CD4-positive, CD25-positive, alpha-beta regulatory T cell (primary cell): Measurements from ENCODE around the gene EPHB2. TPM values are rescaled to one million over a fixed set of nuclear protein-coding genes. Genes with fewer than 3 reads are reported as not detected.

Source experiments
- ATAC-seq, 2 donors: fragments of 150-1000 bp; cut with Tn5 transposase; one replicate each; pipeline ENCODE4 v1.10.0; 2021; ENCODE audit warnings: low read depth in 2 of 2, moderate number of reproducible peaks in 2 of 2, moderate library complexity in 1 of 2
- DNase-seq, 3 donors: peaks; one replicate each; pipeline versions ENCODE4 v3.0.0 to v3.0.0-alpha.2; 2012 to 2022; ENCODE audit warnings: mixed read lengths in 1 of 3
- H3K27ac ChIP-seq: one replicate; pipeline ENCODE4 v1.7.0; 2013; ENCODE audit warnings: mild to moderate bottlenecking, low read length; ENCODE audit not compliant: insufficient read depth, poor library complexity, severe bottlenecking
- H3K27me3 ChIP-seq: one replicate; pipeline ENCODE4 v1.7.0; 2013; ENCODE audit warnings: low read length; ENCODE audit not compliant: control insufficient read depth, insufficient read depth
- H3K36me3 ChIP-seq: one replicate; pipeline ENCODE4 v1.7.0; 2013; ENCODE audit warnings: mild to moderate bottlenecking, low read length, moderate library complexity; ENCODE audit not compliant: control insufficient read depth, insufficient read depth
- H3K4me1 ChIP-seq: 2 replicates; pipeline ENCODE4 v1.7.0; 2013; ENCODE audit warnings: mild to moderate bottlenecking, low read length; ENCODE audit not compliant: insufficient read depth, control insufficient read depth, poor library complexity, severe bottlenecking
- H3K4me3 ChIP-seq: one replicate; pipeline ENCODE4 v1.7.0; 2013; ENCODE audit warnings: low read depth, mild to moderate bottlenecking, low read length, moderate library complexity
- H3K9me3 ChIP-seq, 2 experiments: 1 replicate in 1 of 2; 2 replicates in 1 of 2; pipeline ENCODE4 v1.7.0; 2013; ENCODE audit warnings: low read length in 2 of 2, mild to moderate bottlenecking in 1 of 2, moderate library complexity in 1 of 2; ENCODE audit not compliant: control insufficient read depth in 2 of 2
- H3K27ac Mint-ChIP-seq, 3 donors: one replicate each; pipeline ENCODE4 v1.8.0; 2020 to 2022; ENCODE audit warnings: mild to moderate bottlenecking in 3 of 3, mixed read lengths in 3 of 3, moderate library complexity in 2 of 3
- H3K27me3 Mint-ChIP-seq: one replicate; pipeline ENCODE4 v1.8.0; 2022; ENCODE audit warnings: mild to moderate bottlenecking, mixed read lengths
- H3K36me3 Mint-ChIP-seq: one replicate; pipeline ENCODE4 v1.8.0; 2020; ENCODE audit warnings: mixed read lengths
- H3K4me1 Mint-ChIP-seq, 4 donors: one replicate each; pipeline ENCODE4 v1.8.0; 2020 to 2022; ENCODE audit warnings: mixed read lengths in 4 of 4, mild to moderate bottlenecking in 1 of 4
- H3K4me3 Mint-ChIP-seq, 4 donors: one replicate each; pipeline ENCODE4 v1.8.0; 2020 to 2022; ENCODE audit warnings: mild to moderate bottlenecking in 4 of 4, mixed read lengths in 4 of 4, moderate library complexity in 3 of 4
- H3K9me3 Mint-ChIP-seq, 7 donors: one replicate each; pipeline ENCODE4 v1.8.0; 2020 to 2022; ENCODE audit warnings: mixed read lengths in 7 of 7, mild to moderate bottlenecking in 3 of 7, moderate library complexity in 2 of 7
- polyA plus RNA-seq, 4 donors: library from polyadenylated mRNA; unstranded; fragments of 300-500 nt; fragmentation: Illumina TruSeq; gene quantifications; one replicate each; pipeline ENCODE4 v1.2.3, GENCODE V29; 2021
- total RNA-seq: library from RNA; stranded (reverse); gene quantifications from one replicate; pipeline ENCODE4 v1.2.3, GENCODE V29; 2022

EPHB2 gene
- total and polyA plus RNA-seq, 5 donors from 2014 or later, result not detected

DNA sequence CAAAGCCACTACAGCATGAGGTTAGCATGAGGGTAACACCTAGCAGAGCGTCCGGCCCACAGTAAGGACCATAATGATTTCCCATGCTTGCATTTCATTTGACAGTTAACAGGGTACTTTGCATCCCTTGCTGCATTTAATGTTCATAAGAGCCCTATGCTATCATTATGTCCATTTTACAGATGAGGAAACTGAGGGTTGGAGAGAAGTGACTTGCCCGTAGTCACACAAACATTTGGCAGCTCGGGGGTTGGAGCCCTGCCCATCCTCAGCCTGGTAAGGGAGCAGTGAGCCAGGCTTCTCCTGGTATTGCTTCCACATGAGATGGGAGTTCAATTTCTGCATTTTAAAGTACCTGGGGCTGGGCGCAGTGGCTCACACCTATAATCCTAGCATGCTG lies 16.5 kb upstream of the EPHB2 start:
- H3K36me3 ChIP-seq, result no peaks in the 10 kb centered on the region
- Mint-ChIP-seq H3K36me3 (no peaks in the 10 kb centered on the region), H3K27me3 (no peaks in the 10 kb centered on the region), H3K27ac (no peak overlapping the region), H3K4me1 (no peaks in the 10 kb centered on the region), H3K4me3 (no peak overlapping the region), H3K9me3 (no peaks in the 10 kb centered on the region)
- H3K27me3 ChIP-seq, result no peaks in the 10 kb centered on the region
- no peak overlapping the region for H3K27ac ChIP-seq
- H3K4me3 ChIP-seq, result no peak overlapping the region
- no peak for ATAC-seq
- H3K9me3 ChIP-seq, result no peaks in the 10 kb centered on the region
- no peaks in the 10 kb centered on the region for H3K4me1 ChIP-seq
- DNase-seq, result no peak

DNA sequence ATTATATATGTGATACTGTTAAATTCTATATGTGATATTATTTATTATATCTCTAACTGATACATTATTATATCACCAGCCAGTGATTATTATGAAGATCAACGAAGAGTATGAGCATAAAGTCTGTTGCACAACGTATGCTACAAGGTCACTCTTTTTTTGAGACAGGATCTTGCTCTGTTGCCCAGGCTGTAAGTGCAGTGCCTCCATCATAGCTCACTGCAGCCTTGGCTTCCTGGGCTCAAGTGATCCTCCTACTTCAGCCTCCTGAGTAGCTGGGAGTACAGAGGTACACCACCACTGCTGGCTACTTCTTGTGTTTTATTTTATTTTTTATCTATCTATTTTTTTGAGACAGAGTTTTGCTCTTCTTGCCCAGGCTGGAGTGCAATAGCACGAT lies 14.0 kb upstream of the EPHB2 start:
- Mint-ChIP-seq H3K4me3 (no peak overlapping the region), H3K27me3 (no peaks in the 10 kb centered on the region), H3K27ac (no peak overlapping the region), H3K4me1 (no peaks in the 10 kb centered on the region), H3K36me3 (no peaks in the 10 kb centered on the region), H3K9me3 (no peaks in the 10 kb centered on the region)
- Histone ChIP-seq H3K4me1 (no peaks in the 10 kb centered on the region), H3K27me3 (no peaks in the 10 kb centered on the region), H3K4me3 (no peak overlapping the region), H3K9me3 (no peaks in the 10 kb centered on the region), H3K36me3 (no peaks in the 10 kb centered on the region), H3K27ac (no peak overlapping the region)
- ATAC-seq, result no peak
- DNase-seq, result no peak

DNA sequence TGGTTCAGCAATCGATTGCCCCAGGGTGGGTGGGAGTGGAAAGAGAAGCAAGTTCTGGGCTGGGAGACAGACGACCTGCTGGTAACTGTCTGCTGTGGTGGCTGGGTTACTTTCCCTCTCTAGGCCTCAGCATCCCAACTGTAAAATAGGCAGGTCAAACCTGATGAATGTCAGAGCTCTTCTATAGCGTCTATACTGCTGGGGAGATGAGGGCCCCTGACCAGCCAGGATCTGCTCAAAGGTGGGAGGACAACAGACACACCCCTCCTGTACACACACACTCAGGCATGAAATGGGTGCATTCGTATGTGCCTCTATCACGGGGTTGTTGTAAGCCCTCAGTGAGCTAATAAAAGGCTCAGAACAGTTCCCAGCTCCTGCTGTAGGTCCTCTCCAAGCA lies 12.7 kb upstream of the EPHB2 start:
- DNase-seq, result no peak
- H3K36me3 Mint-ChIP-seq, result no peaks in the 10 kb centered on the region
- no peak overlapping the region for H3K4me3 Mint-ChIP-seq
- H3K9me3 Mint-ChIP-seq, result no peaks in the 10 kb centered on the region
- Histone ChIP-seq H3K4me1 (no peaks in the 10 kb centered on the region), H3K36me3 (no peaks in the 10 kb centered on the region), H3K4me3 (no peak overlapping the region), H3K9me3 (no peaks in the 10 kb centered on the region), H3K27me3 (no peaks in the 10 kb centered on the region), H3K27ac (no peak overlapping the region)
- H3K4me1 Mint-ChIP-seq, result no peaks in the 10 kb centered on the region
- H3K27me3 Mint-ChIP-seq, result no peaks in the 10 kb centered on the region
- H3K27ac Mint-ChIP-seq, result no peak overlapping the region
- no peak for ATAC-seq

DNA sequence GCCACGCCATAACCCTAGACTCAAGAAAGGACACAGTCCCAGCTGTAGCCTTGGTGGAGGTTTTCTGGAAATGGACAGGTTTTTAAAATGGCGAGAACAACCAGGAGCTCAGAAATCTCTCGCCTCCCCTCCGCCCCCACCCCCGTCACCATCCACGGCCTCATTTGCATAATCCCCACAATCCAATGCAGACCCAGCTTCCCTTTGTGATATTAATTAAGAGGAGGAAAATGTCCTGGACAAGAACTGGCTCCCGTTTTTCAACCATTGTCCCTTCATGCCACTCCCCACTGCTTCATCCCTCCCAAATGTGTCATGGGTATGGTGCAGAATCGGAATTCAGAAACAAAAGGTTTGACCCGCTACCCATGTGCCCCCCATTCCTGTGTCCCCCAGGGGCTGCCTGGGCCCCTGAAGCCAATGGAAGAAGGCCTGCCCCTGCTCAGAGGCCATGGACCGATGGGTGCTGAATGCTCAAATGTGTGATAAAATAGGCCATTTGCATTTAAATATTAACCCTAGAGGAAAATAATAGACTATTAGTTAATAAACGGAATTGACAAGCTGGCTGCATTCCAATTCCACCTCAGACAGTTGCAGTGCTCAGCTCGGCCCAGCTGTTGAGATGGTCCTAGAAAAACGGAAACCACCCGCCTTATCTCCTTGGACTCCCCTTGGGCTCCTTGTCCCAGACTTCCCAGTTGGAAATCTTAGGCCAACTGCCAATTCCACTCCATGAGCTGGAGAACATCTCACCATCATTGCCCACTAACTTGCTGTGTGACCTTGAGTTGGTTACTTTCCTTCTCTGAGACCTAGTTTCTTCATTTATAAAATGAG lies 10.7 kb upstream of the EPHB2 start:
- no peaks in the 10 kb centered on the region for H3K9me3 ChIP-seq

DNA sequence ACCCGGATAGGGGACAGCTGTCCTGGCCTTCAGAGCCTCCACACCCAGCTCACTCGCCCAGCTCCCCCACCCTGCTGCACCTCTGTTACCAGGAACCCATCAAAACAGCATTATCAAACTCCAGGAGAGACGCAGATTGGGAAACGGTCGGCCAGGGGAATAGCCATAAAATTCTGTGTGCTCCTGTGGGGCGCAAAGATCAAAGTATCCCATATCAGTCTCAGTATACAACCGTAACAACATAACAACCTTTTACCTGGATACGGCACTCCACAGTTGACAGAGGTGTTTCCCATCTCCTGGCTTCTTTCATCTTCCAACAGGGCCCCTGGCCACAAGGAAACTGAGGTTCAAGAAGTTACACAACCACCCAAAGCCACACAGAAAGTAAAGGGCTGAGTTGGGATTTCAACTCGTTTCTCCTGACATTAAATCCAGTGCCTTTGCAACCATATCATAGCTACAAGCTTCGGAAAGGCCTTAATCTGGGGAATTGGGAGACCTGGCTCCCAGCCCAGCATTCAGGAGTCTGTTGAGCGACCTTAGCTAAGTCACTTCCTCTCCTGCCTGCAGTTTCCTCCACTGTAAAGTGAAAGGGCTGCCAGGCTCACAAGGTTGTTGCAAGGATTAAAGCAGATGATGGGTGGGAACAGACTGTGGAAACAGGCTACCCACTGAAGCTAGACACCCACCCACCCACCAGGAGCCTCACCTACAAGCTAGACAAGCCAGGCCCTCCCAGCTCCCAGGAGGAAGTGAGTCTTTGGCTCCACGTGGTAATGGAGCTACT lies 8.1 kb upstream of the EPHB2 start:
- Histone ChIP-seq H3K27ac (no peak overlapping the region), H3K27me3 (no peaks in the 10 kb centered on the region), H3K9me3 (no peaks in the 10 kb centered on the region), H3K4me3 (no peak overlapping the region), H3K4me1 (no peaks in the 10 kb centered on the region), H3K36me3 (no peaks in the 10 kb centered on the region)
- ATAC-seq (no peak), DNase-seq (no peak)
- Mint-ChIP-seq H3K4me1 (no peaks in the 10 kb centered on the region), H3K36me3 (no peaks in the 10 kb centered on the region), H3K27me3 (peaks cover 16% of the 10 kb centered on the region), H3K9me3 (no peaks in the 10 kb centered on the region), H3K4me3 (no peak overlapping the region), H3K27ac (no peak overlapping the region)

More for the DNA sequence above, 10.7 kb upstream of the EPHB2 start:
- Histone ChIP-seq H3K27me3 (no peaks in the 10 kb centered on the region), H3K4me3 (no peak overlapping the region), H3K4me1 (no peaks in the 10 kb centered on the region), H3K36me3 (no peaks in the 10 kb centered on the region), H3K27ac (no peak overlapping the region)
- ATAC-seq (no peak), DNase-seq (no peak)
- no peaks in the 10 kb centered on the region for H3K4me1 Mint-ChIP-seq
- H3K27me3 Mint-ChIP-seq, result peaks cover 10% of the 10 kb centered on the region
- H3K9me3 Mint-ChIP-seq, result no peaks in the 10 kb centered on the region
- H3K27ac Mint-ChIP-seq, result peak overlapping the region in 1 of 3 donors; percentile 80
- no peak overlapping the region for H3K4me3 Mint-ChIP-seq
- H3K36me3 Mint-ChIP-seq, result no peaks in the 10 kb centered on the region

DNA sequence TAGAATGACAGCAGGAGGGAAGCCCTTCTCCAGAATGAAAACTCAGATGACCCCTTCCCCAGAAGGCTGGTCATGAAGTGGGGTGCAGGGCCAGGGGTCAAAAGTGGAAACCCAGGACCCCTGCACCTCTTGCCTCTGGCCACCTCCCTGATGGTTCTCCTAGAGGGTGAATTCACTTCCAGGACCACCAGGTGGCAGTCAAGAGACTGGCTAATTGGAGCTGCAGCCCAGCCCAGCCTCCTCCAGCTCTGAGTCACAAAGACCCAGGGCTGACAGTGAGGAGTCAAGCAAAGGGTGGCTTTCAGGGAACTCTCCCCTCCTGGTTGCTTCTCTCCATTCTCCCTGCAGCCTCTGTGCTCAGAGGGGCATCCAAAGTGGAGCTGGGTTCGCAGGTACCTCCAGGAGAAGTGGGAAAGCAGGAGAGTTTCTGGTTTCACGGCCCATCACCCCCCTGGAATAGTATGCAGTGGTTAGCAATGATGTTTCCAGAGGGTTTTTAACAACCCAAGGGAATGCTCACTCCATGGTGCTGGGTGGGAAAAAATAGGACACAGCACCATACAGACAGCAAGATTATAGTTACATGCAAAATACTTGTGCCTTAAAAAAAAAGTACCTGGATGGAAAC lies 6.1 kb upstream of the EPHB2 start:
- H3K27ac ChIP-seq, result no peak overlapping the region
- H3K27ac Mint-ChIP-seq, result no peak overlapping the region
- H3K36me3 Mint-ChIP-seq, result no peaks in the 10 kb centered on the region
- no peaks in the 10 kb centered on the region for H3K9me3 ChIP-seq
- H3K9me3 Mint-ChIP-seq, result no peaks in the 10 kb centered on the region
- ATAC-seq, result peak; percentile 75 to 90
- no peak overlapping the region for H3K4me3 Mint-ChIP-seq
- H3K4me1 Mint-ChIP-seq, result peaks cover 0 to 3% (median 0%) of the 10 kb centered on the region in 4 donors
- no peaks in the 10 kb centered on the region for H3K4me1 ChIP-seq
- H3K36me3 ChIP-seq, result no peaks in the 10 kb centered on the region
- H3K4me3 ChIP-seq, result no peak overlapping the region
- H3K27me3 Mint-ChIP-seq, result peaks cover 33% of the 10 kb centered on the region
- no peaks in the 10 kb centered on the region for H3K27me3 ChIP-seq
- peak; percentile 34 to 67 (median 40) for DNase-seq

DNA sequence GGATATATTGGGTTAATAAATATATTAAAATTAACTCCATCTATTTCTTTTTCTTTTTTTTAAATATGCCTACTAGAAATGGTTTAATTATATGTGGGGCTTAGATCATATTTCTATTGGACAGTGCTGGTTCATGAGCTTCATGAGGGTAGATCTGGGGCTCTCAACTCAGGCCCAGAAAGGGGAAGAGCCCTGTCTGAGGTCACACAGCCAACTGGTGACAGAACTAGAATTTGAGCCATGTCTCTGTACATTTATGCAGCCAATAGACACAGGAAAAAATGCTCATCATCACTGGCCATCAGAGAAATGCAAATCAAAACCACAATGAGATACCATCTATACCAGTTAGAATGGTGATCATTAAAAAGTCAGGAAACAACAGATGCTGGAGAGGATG lies 5.1 kb upstream of the EPHB2 start:
- Mint-ChIP-seq H3K36me3 (no peaks in the 10 kb centered on the region), H3K27ac (no peak overlapping the region), H3K4me3 (no peak overlapping the region), H3K27me3 (peaks cover 38% of the 10 kb centered on the region), H3K9me3 (no peaks in the 10 kb centered on the region), H3K4me1 (peaks cover 0 to 5% (median 0%) of the 10 kb centered on the region in 4 donors)
- Histone ChIP-seq H3K4me3 (no peak overlapping the region), H3K36me3 (no peaks in the 10 kb centered on the region), H3K4me1 (no peaks in the 10 kb centered on the region), H3K9me3 (no peaks in the 10 kb centered on the region), H3K27ac (no peak overlapping the region), H3K27me3 (peaks cover 2% of the 10 kb centered on the region)
- no peak for ATAC-seq
- DNase-seq, result no peak
